Measurements from ENCODE around the gene ZNF343. TPM values are rescaled to one million over a fixed set of nuclear protein-coding genes. Genes with fewer than 3 reads are reported as not detected.

ZNF343 gene
- total RNA-seq, 1 experiment from 2014 or later: 12.0 TPM

- TF ChIP-seq ATF3 (IDR thresholded peaks at IDR 0.05): no peak
- TF ChIP-seq POLR2A (IDR thresholded peaks at IDR 0.05; ENCODE audit: borderline replicate concordance, extremely low read depth, insufficient read depth, insufficient read length): no peak
- no peak for TF ChIP-seq SP1 (IDR thresholded peaks at IDR 0.05; ENCODE audit: low read depth)
- TF ChIP-seq JUND (IDR thresholded peaks at IDR 0.05): no peak
- no peak for TF ChIP-seq ZBTB33 (IDR thresholded peaks at IDR 0.05; ENCODE audit: extremely low read depth, insufficient replicate concordance, low read length)
- TF ChIP-seq RAD21 (IDR thresholded peaks at IDR 0.05; ENCODE audit: low read depth): no peak
- no peak for TF ChIP-seq YY1 (IDR thresholded peaks at IDR 0.05; ENCODE audit: extremely low read depth, insufficient replicate concordance, low read depth, low read length)
- TF ChIP-seq EZH2phosphoT487 (IDR thresholded peaks at IDR 0.05; ENCODE audit: borderline replicate concordance): no peak
- no peak for TF ChIP-seq SRF (IDR thresholded peaks at IDR 0.05; ENCODE audit: low read depth)
- no peak for TF ChIP-seq ELF1 (IDR thresholded peaks at IDR 0.05; ENCODE audit: borderline replicate concordance, low read depth)
- no peak for TF ChIP-seq CEBPB (IDR thresholded peaks at IDR 0.05; ENCODE audit: low read depth)
- TF ChIP-seq TCF7L2 (IDR thresholded peaks at IDR 0.05; ENCODE audit: borderline replicate concordance, extremely low read depth, insufficient read depth, insufficient read length): no peak
These were observed 41.3 kb downstream of the ZNF343 start (continued) for GRCh38 chr20:2467412-2467811.

GRCh38 chr20:2465100-2465499, 43.6 kb downstream of the ZNF343 start:
- H3K9me2 ChIP-seq (ENCODE audit: insufficient read depth): no peaks in the 10 kb centered on the region
- no peak overlapping the region for H3K9ac ChIP-seq (ENCODE audit: low read length)
- ChIA-PET RAD21 (ENCODE audit: low non-redundant PET in 1 of 2, low total read pairs in 2 of 2, uncharacterized antibody in 2 of 2, unreplicated experiment in 2 of 2) (no interaction called here), CTCF (no interaction called here), POLR2A (no interaction called here)
- BruUV-seq (replicated peaks): no TSS peak
- no peak for ATAC-seq
- no peak overlapping the region for H3K4me2 ChIP-seq (ENCODE audit: low read length)
- peaks cover 2 to 10% of the 10 kb centered on the region in 2 experiments; a peak in 3 of 4 replicates for H3K4me1 ChIP-seq (ENCODE audit: control insufficient read depth in 1 of 2, insufficient read depth in 2 of 2, low read length in 2 of 2)
- H4K20me1 ChIP-seq (ENCODE audit: insufficient read depth): peaks cover 48% of the 10 kb centered on the region; the same call in 1 of the 2 replicates
- peaks cover 83 to 95% of the 10 kb centered on the region in 2 experiments for H3K36me3 ChIP-seq (ENCODE audit: control insufficient read depth in 1 of 2, insufficient read depth in 2 of 2, low read length in 2 of 2)
- H3K9me3 ChIP-seq (ENCODE audit: control insufficient read depth in 1 of 2, insufficient read depth in 1 of 2, low read depth in 1 of 2, low read length in 2 of 2): no peaks in the 10 kb centered on the region
- H2AFZ ChIP-seq (ENCODE audit: low read depth, low read length, poor library complexity, severe bottlenecking): no peak overlapping the region
- no peak overlapping the region for H3K4me3 ChIP-seq (replicated peaks in 1 of 2; ENCODE audit: low read depth in 1 of 2, low read length in 2 of 2)
- intact Hi-C loops (cut with micrococcal nuclease): no loop called here
- no peak overlapping the region for H3K27ac ChIP-seq (ENCODE audit: low read depth, low read length)
- no peaks in the 10 kb centered on the region for H3K27me3 ChIP-seq (ENCODE audit: insufficient read depth, low read length)
- peaks cover 75% of the 10 kb centered on the region for H3K79me2 ChIP-seq (ENCODE audit: insufficient read depth, low read length)
- DNase-seq (ENCODE audit: low read depth, low spot score): no peak
- TF ChIP-seq REST (IDR thresholded peaks at IDR 0.05; ENCODE audit: low read depth): no peak
- no peak for TF ChIP-seq TCF7L2 (IDR thresholded peaks at IDR 0.05; ENCODE audit: borderline replicate concordance, extremely low read depth, insufficient read depth, insufficient read length)
- no peak for TF ChIP-seq ELF1 (IDR thresholded peaks at IDR 0.05; ENCODE audit: borderline replicate concordance, low read depth)
- TF ChIP-seq EZH2phosphoT487 (IDR thresholded peaks at IDR 0.05; ENCODE audit: borderline replicate concordance): no peak
- TF ChIP-seq EZH2 (IDR thresholded peaks at IDR 0.05): no peak
- no peak for TF ChIP-seq CTCF (IDR thresholded peaks at IDR 0.05 in 2 of 3, conservative IDR thresholded peaks at IDR 0.05 in 1 of 3; ENCODE audit: borderline replicate concordance in 1 of 3, insufficient read depth in 1 of 3, low read depth in 2 of 3, low read length in 2 of 3)
- TF ChIP-seq SRF (IDR thresholded peaks at IDR 0.05; ENCODE audit: low read depth): no peak
- no peak for TF ChIP-seq YY1 (IDR thresholded peaks at IDR 0.05; ENCODE audit: extremely low read depth, insufficient replicate concordance, low read depth, low read length)
- TF ChIP-seq ATF3 (IDR thresholded peaks at IDR 0.05): no peak
- no peak for TF ChIP-seq SIN3A (IDR thresholded peaks at IDR 0.05; ENCODE audit: low read depth)
- TF ChIP-seq RAD21 (IDR thresholded peaks at IDR 0.05; ENCODE audit: low read depth): no peak
